Right lobe of liver (tissue), 6 donors: ENCODE measurements around the gene SNRPA1. TPM values are rescaled to one million over a fixed set of nuclear protein-coding genes. Genes with fewer than 3 reads are reported as not detected.

ENCODE experiments used
- ATAC-seq, 4 donors: fragments of 200-7000 bp; cut with Tn5 transposase; one replicate each; pipeline ENCODE4 v1.9.1; 2020; ENCODE audit warnings: mild to moderate bottlenecking in 4 of 4, moderate library complexity in 4 of 4
- DNase-seq, 3 donors: peaks; one replicate each; pipeline ENCODE4 v3.0.0-alpha.2; 2020
- H3K27ac ChIP-seq, 3 donors: fragments of 200-600 bp; one replicate each; pipeline ENCODE4 v1.8.0; 2022
- H3K27me3 ChIP-seq, 2 donors: fragments of 200-600 bp; one replicate each; pipeline ENCODE4 v1.8.0; 2022
- H3K36me3 ChIP-seq, 4 donors: fragments of 200-600 bp; sonication (generic) in 1 of 4; one replicate each; pipeline versions ENCODE4 v1.5.1 to v1.8.0; 2017 to 2022; ENCODE audit warnings: control low read depth in 1 of 4
- H3K4me1 ChIP-seq, 4 donors: fragments of 200-600 bp; sonication (generic) in 1 of 4; one replicate each; pipeline versions ENCODE4 v1.5.1 to v1.8.0; 2017 to 2022; ENCODE audit warnings: control low read depth in 1 of 4
- H3K4me3 ChIP-seq, 3 donors: fragments of 200-600 bp; one replicate each; pipeline ENCODE4 v1.8.0; 2022
- H3K9me3 ChIP-seq, 4 donors: fragments of 200-600 bp; sonication (generic) in 1 of 4; one replicate each; pipeline versions ENCODE4 v1.5.1 to v1.8.0; 2017 to 2022; ENCODE audit warnings: control low read depth in 1 of 4
- POLR2A ChIP-seq: fragments of 450-650 bp; IDR thresholded peaks from one replicate; pipeline ENCODE4 v1.6.1; 2017; ENCODE audit warnings: antibody characterized with exemption, mild to moderate bottlenecking
- WGBS: methylation state at CpG from one replicate; pipeline ENCODE4 v1.1.6; 2018; ENCODE audit warnings: low coverage, low lambda C conversion rate; ENCODE audit not compliant: insufficient coverage; ENCODE audit errors: missing lambda C conversion rate; 5-methylcytosine and 5-hydroxymethylcytosine counted together
- intact Hi-C, 2 donors: fragments of 100-400 bp; cut with DNase I; formaldehyde crosslinking; loops; one replicate each; pipeline versions ENCODE4 v1.11.2 to v1.14.1; 2022
- total RNA-seq, 6 experiments: library from RNA; depleted of rRNA in 2 of 6; stranded (reverse); fragments of >200 nt in 2 of 6; fragmentation: NEBNext Ultra II Directional in 3 of 6; extraction: Animal tissue kit (Norgen Biotek cat#: 25700) in 3 of 6; gene quantifications; one replicate each; pipeline versions ENCODE4 v1.1.0 to v1.2.4, GENCODE V29; 2016 to 2023
- TF ChIP-seq, protein P1 (sequence below), 4 donors: fragments of 200-600 bp in 3 of 4; fragments of 450-650 bp in 1 of 4; IDR thresholded peaks; one replicate each; pipeline versions ENCODE4 v1.5.1 to v1.8.0; 2016 to 2022; ENCODE audit warnings: antibody characterized with exemption in 4 of 4, mild to moderate bottlenecking in 2 of 4
- donor health status: DM: no; HTN: yes; CAD: no.
- donor health status: DM: no; HTN: no; CAD: no.
- donor health status: DM: no; HTN: no; CAD: no.
- donor health status: DM: no; HTN: yes; CAD: no.
- donor health status: DM: no; HTN: yes; CAD: no.

SNRPA1 gene
- total RNA-seq, 6 experiments from 2014 or later = 17.7 to 28.6 (median 24.1) TPM

GRCh38 chr15:101246824-101247745 is 48.0 kb downstream of the SNRPA1 start:
- DNase-seq (no peak), ATAC-seq (no peak)
- 78% methylated on average over 10 of the region's 10 CpGs for WGBS
- TF ChIP-seq, protein P1, sequence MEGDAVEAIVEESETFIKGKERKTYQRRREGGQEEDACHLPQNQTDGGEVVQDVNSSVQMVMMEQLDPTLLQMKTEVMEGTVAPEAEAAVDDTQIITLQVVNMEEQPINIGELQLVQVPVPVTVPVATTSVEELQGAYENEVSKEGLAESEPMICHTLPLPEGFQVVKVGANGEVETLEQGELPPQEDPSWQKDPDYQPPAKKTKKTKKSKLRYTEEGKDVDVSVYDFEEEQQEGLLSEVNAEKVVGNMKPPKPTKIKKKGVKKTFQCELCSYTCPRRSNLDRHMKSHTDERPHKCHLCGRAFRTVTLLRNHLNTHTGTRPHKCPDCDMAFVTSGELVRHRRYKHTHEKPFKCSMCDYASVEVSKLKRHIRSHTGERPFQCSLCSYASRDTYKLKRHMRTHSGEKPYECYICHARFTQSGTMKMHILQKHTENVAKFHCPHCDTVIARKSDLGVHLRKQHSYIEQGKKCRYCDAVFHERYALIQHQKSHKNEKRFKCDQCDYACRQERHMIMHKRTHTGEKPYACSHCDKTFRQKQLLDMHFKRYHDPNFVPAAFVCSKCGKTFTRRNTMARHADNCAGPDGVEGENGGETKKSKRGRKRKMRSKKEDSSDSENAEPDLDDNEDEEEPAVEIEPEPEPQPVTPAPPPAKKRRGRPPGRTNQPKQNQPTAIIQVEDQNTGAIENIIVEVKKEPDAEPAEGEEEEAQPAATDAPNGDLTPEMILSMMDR (IDR thresholded peaks at IDR 0.05) = no peak
- TF ChIP-seq POLR2A = no peak
- H3K27me3 ChIP-seq = no peaks in the 10 kb centered on the region
- no peaks in the 10 kb centered on the region for H3K36me3 ChIP-seq
- intact Hi-C loops = no loop called here
- H3K27ac ChIP-seq = no peak overlapping the region
- peaks cover 0 to 15% (median 0%) of the 10 kb centered on the region in 4 donors for H3K4me1 ChIP-seq
- no peaks in the 10 kb centered on the region for H3K9me3 ChIP-seq
- no peak overlapping the region for H3K4me3 ChIP-seq

DNA sequence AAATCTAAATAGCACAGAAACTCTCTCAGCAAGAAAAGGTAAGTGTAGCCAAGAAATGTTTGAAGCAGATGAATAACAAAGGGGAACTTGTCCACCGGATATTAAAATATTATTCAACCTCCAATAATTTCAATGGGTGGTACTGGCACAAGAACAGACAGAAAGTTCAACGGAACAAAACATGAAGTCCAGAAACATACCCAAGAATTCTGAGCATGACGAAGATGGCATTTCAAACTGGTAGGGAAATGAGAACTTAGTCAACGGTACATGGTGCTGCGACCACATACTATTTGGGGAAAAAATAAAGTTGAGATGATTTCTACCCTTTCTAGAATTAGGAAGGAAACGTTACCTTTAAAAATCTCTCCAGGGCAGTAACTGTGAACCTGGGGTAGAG is 48.7 kb downstream of the SNRPA1 start:
- Histone ChIP-seq H3K4me3 (no peak overlapping the region), H3K36me3 (no peaks in the 10 kb centered on the region), H3K9me3 (no peaks in the 10 kb centered on the region), H3K27ac (no peak overlapping the region), H3K4me1 (peaks cover 0 to 15% (median 0%) of the 10 kb centered on the region in 4 donors), H3K27me3 (no peaks in the 10 kb centered on the region)
- no peak for ATAC-seq
- WGBS = 49% methylated on average over 6 of the region's 6 CpGs
- no peak for DNase-seq
- intact Hi-C loops = no loop called here
- no peak for TF ChIP-seq POLR2A
- TF ChIP-seq, protein P1 (IDR thresholded peaks at IDR 0.05) = no peak

- H3K9me3 ChIP-seq = no peaks in the 10 kb centered on the region
- no peak overlapping the region for H3K4me3 ChIP-seq
- H3K36me3 ChIP-seq = no peaks in the 10 kb centered on the region
- H3K27me3 ChIP-seq = no peaks in the 10 kb centered on the region
- 91% methylated on average over 12 of the region's 14 CpGs for WGBS
- DNase-seq = no peak
- no peak for TF ChIP-seq POLR2A
- TF ChIP-seq, protein P1 (IDR thresholded peaks at IDR 0.05) = no peak
- no peak for ATAC-seq
- no peak overlapping the region for H3K27ac ChIP-seq
- intact Hi-C loops = no loop called here
- peaks cover 0 to 7% (median 1%) of the 10 kb centered on the region in 4 donors for H3K4me1 ChIP-seq
Observed at GRCh38 chr15:101244889-101245668, 50.0 kb downstream of the SNRPA1 start.

- ATAC-seq = no peak
- no peak for DNase-seq
- H3K9me3 ChIP-seq = no peaks in the 10 kb centered on the region
- WGBS = 47% methylated on average over 7 of the region's 7 CpGs
- no peaks in the 10 kb centered on the region for H3K27me3 ChIP-seq
- intact Hi-C loops = no loop called here
- no peaks in the 10 kb centered on the region for H3K36me3 ChIP-seq
- TF ChIP-seq, protein P1 (IDR thresholded peaks at IDR 0.05) = no peak
- TF ChIP-seq POLR2A = no peak
- H3K4me1 ChIP-seq = peaks cover 0 to 3% (median 1%) of the 10 kb centered on the region in 4 donors
- H3K27ac ChIP-seq = no peak overlapping the region
- H3K4me3 ChIP-seq = no peak overlapping the region
Observed at GRCh38 chr15:101244036-101244781, 50.8 kb downstream of the SNRPA1 start.
